ENCODE data around the gene EBF3. TPM values are rescaled to one million over a fixed set of nuclear protein-coding genes. Genes with fewer than 3 reads are reported as not detected.

The EBF3 gene
- total RNA-seq, 4 donors from 2014 or later = 1.5 to 4.1 (median 1.9) TPM; not detected in 1

GRCh38 chr10:129863201-129863663 lies 100.8 kb downstream of the EBF3 start:
- no peak for DNase-seq
- no peaks in the 10 kb centered on the region for H3K4me1 ChIP-seq
- no peaks in the 10 kb centered on the region for H3K27me3 ChIP-seq
- no peak for TF ChIP-seq POLR2A (IDR thresholded peaks at IDR 0.05)
- no peak overlapping the region for H3K27ac ChIP-seq
- H3K4me3 ChIP-seq = no peak overlapping the region
- no peaks in the 10 kb centered on the region for H3K9me3 ChIP-seq
- no peaks in the 10 kb centered on the region for H3K36me3 ChIP-seq

- Histone ChIP-seq H3K4me1 (no peaks in the 10 kb centered on the region), H3K27ac (no peak overlapping the region), H3K36me3 (no peaks in the 10 kb centered on the region), H3K27me3 (no peaks in the 10 kb centered on the region), H3K4me3 (no peak overlapping the region), H3K9me3 (no peaks in the 10 kb centered on the region)
- no peak for TF ChIP-seq CTCF (IDR thresholded peaks at IDR 0.05)
- TF ChIP-seq POLR2A (IDR thresholded peaks at IDR 0.05) = no peak
- DNase-seq = no peak
Observed at GRCh38 chr10:129861776-129862531, 102.1 kb downstream of the EBF3 start.

GRCh38 chr10:129860396-129860795 lies 103.7 kb downstream of the EBF3 start:
- no peaks in the 10 kb centered on the region for H3K27me3 ChIP-seq

GRCh38 chr10:129859536-129859935 lies 104.5 kb downstream of the EBF3 start:
- Histone ChIP-seq H3K36me3 (no peaks in the 10 kb centered on the region), H3K27ac (no peak overlapping the region), H3K9me3 (peaks cover 0 to 3% (median 0%) of the 10 kb centered on the region in 4 donors), H3K4me3 (no peak overlapping the region), H3K27me3 (no peaks in the 10 kb centered on the region), H3K4me1 (no peaks in the 10 kb centered on the region)
- DNase-seq = no peak
- TF ChIP-seq POLR2A (IDR thresholded peaks at IDR 0.05) = no peak

More at GRCh38 chr10:129860396-129860795, 103.7 kb downstream of the EBF3 start:
- TF ChIP-seq CTCF (IDR thresholded peaks at IDR 0.05) = no peak
- TF ChIP-seq POLR2A (IDR thresholded peaks at IDR 0.05) = no peak
- DNase-seq = no peak
- no peak overlapping the region for H3K27ac ChIP-seq
- no peak overlapping the region for H3K4me3 ChIP-seq
- H3K9me3 ChIP-seq = peaks cover 0 to 3% (median 0%) of the 10 kb centered on the region in 4 donors
- no peaks in the 10 kb centered on the region for H3K4me1 ChIP-seq
- H3K36me3 ChIP-seq = no peaks in the 10 kb centered on the region

- TF ChIP-seq CTCF (IDR thresholded peaks at IDR 0.05) (no peak), POLR2A (IDR thresholded peaks at IDR 0.05) (no peak)
- H3K27me3 ChIP-seq = no peaks in the 10 kb centered on the region
- H3K36me3 ChIP-seq = no peaks in the 10 kb centered on the region
- H3K4me3 ChIP-seq = no peak overlapping the region
- no peak overlapping the region for H3K27ac ChIP-seq
- no peak for DNase-seq
- H3K9me3 ChIP-seq = peaks cover 0 to 3% (median 0%) of the 10 kb centered on the region in 4 donors
- H3K4me1 ChIP-seq = peaks cover 0 to 5% (median 0%) of the 10 kb centered on the region in 4 donors
Observed at GRCh38 chr10:129857242-129857960, 106.7 kb downstream of the EBF3 start.

- DNase-seq = no peak
- Histone ChIP-seq H3K4me3 (no peak overlapping the region), H3K4me1 (peaks cover 0 to 5% (median 0%) of the 10 kb centered on the region in 4 donors), H3K9me3 (peaks cover 0 to 3% (median 0%) of the 10 kb centered on the region in 4 donors), H3K27ac (no peak overlapping the region), H3K36me3 (no peaks in the 10 kb centered on the region), H3K27me3 (no peaks in the 10 kb centered on the region)
- TF ChIP-seq CTCF (IDR thresholded peaks at IDR 0.05) (no peak), POLR2A (IDR thresholded peaks at IDR 0.05) (no peak)
Observed at GRCh38 chr10:129855836-129856563, 108.1 kb downstream of the EBF3 start.

All from Peyer's patch (tissue), 4 donors.